Ovary (tissue), 9 donors: ENCODE results near the gene ROBO2. TPM values are rescaled to one million over a fixed set of nuclear protein-coding genes. Genes with fewer than 3 reads are reported as not detected.

Experiments
- DNase-seq, 5 donors: peaks; one replicate each; pipeline ENCODE4 v3.0.0-alpha.2; 2019 to 2020
- H3K27ac ChIP-seq, 2 donors: fragments of 200-600 bp; one replicate each; pipeline versions ENCODE4 v1.5.1 to v1.8.0; 2019 to 2022
- H3K27me3 ChIP-seq: fragments of 200-600 bp; one replicate; pipeline ENCODE4 v1.8.0; 2022
- H3K36me3 ChIP-seq: fragments of 200-600 bp; sonication (generic); one replicate; pipeline ENCODE4 v1.5.1; 2019
- H3K4me1 ChIP-seq: one replicate; pipeline ENCODE4 v1.8.1; 2013; ENCODE audit warnings: mild to moderate bottlenecking, moderate library complexity; ENCODE audit not compliant: insufficient read depth
- H3K4me3 ChIP-seq: fragments of 200-600 bp; sonication (generic); one replicate; pipeline ENCODE4 v1.5.1; 2017
- H3K9me3 ChIP-seq, 2 donors: fragments of 200-600 bp in 1 of 2; sonication (generic) in 1 of 2; one replicate each; pipeline versions ENCODE4 v1.5.1 to v1.8.1; 2013 to 2019; ENCODE audit warnings: mild to moderate bottlenecking in 1 of 2, moderate library complexity in 1 of 2
- CTCF ChIP-seq, 3 donors: fragments of 450-650 bp in 2 of 3; fragments of 200-600 bp in 1 of 3; IDR thresholded peaks; one replicate each; pipeline versions ENCODE4 v1.5.1 to v1.8.0; 2016 to 2022; ENCODE audit warnings: antibody characterized with exemption in 3 of 3, mild to moderate bottlenecking in 1 of 3
- EP300 ChIP-seq: sonication (generic); formaldehyde crosslinking; IDR thresholded peaks from one replicate; pipeline ENCODE4 v1.6.1; 2017; ENCODE audit warnings: antibody characterized with exemption
- POLR2A ChIP-seq: fragments of 450-650 bp; IDR thresholded peaks from one replicate; pipeline ENCODE4 v1.6.1; 2017; ENCODE audit warnings: antibody characterized with exemption, mild to moderate bottlenecking, moderate library complexity
- WGBS, 3 donors: extraction: QIAGEN DNeasy Blood & Tissue Kit in 1 of 3; methylation state at CpG; one replicate each; pipeline versions ENCODE4 v1.1.5 to v1.1.7; 2013 to 2017; 5-methylcytosine and 5-hydroxymethylcytosine counted together
- intact Hi-C, 4 donors: fragments of 100-400 bp; cut with DNase I; formaldehyde crosslinking; loops; one replicate each; pipeline versions ENCODE4 v1.11.0 to v1.15.1; 2022 to 2023
- polyA plus RNA-seq, 2 donors: library from polyadenylated mRNA; stranded (reverse); fragments of 200-250 nt in 1 of 2; fragments of 350-450 nt in 1 of 2; fragmentation: Illumina TruSeq in 1 of 2; extraction: RNeasy Lipid Tissue Mini Kit (QIAGEN cat#74804) in 1 of 2; gene quantifications; one replicate each; pipeline ENCODE4 v1.2.3, GENCODE V29; 2013 to 2014
- total RNA-seq, 7 donors: library from RNA; depleted of rRNA in 2 of 7; stranded (reverse); fragments of >200 nt in 2 of 7; fragmentation: NEBNext Ultra II Directional in 3 of 7; extraction: Animal tissue kit (Norgen Biotek cat#: 25700) in 3 of 7; gene quantifications; one replicate each; pipeline versions ENCODE4 v1.1.0 to v1.2.4, GENCODE V29; 2016 to 2023
- donor health status: DM: no; HTN: no; CAD: no; lungs with moderate emphysema.
- donor health status: DM: no; HTN: no; CAD: no.
- donor health status: Bipolar disorder and iron deficiency.
- donor health status: DM: yes; HTN: yes; CAD: no.
- donor health status: DM: no; HTN: no; CAD: no.
- donor health status: DM: yes; HTN: yes; CAD: no.

ROBO2 gene
- total and polyA plus RNA-seq, 9 donors, result 3.4 to 14.8 (median 5.6) TPM

GRCh38 chr3:77240072-77240650 lies 200.3 kb downstream of the ROBO2 start:
- DNase-seq, result no peak
- 87 to 95% (median 95%) methylated on average over 35 to 40 of the region's 40 CpGs for WGBS, 3 donors
- peaks cover 2% of the 10 kb centered on the region for H3K4me1 ChIP-seq
- no peak overlapping the region for H3K4me3 ChIP-seq
- no peaks in the 10 kb centered on the region for H3K27me3 ChIP-seq
- H3K9me3 ChIP-seq, result no peaks in the 10 kb centered on the region
- intact Hi-C loops, result no loop called here
- no peak overlapping the region for H3K27ac ChIP-seq
- no peaks in the 10 kb centered on the region for H3K36me3 ChIP-seq
- no peak for TF ChIP-seq CTCF (IDR thresholded peaks at IDR 0.05)
- TF ChIP-seq EP300, result no peak

GRCh38 chr3:77242371-77242770 lies 202.5 kb downstream of the ROBO2 start:
- 22 to 39% (median 34%) methylated on average over 2 of the region's 2 CpGs for WGBS, 3 donors
- DNase-seq, result no peak
- intact Hi-C loops, result no loop called here

GRCh38 chr3:77244981-77245380 lies 205.1 kb downstream of the ROBO2 start:
- H3K36me3 ChIP-seq, result no peaks in the 10 kb centered on the region
- WGBS, 3 donors, result 94 to 96% (median 96%) methylated on average over 3 of the region's 3 CpGs
- TF ChIP-seq EP300 (no peak), POLR2A (no peak), CTCF (IDR thresholded peaks at IDR 0.05) (no peak)
- H3K27ac ChIP-seq, result no peak overlapping the region
- H3K4me3 ChIP-seq, result no peak overlapping the region
- peaks cover 2% of the 10 kb centered on the region for H3K4me1 ChIP-seq
- H3K9me3 ChIP-seq, result no peaks in the 10 kb centered on the region
- no peak for DNase-seq
- intact Hi-C loops, result no loop called here
- no peaks in the 10 kb centered on the region for H3K27me3 ChIP-seq

More at GRCh38 chr3:77242371-77242770, 202.5 kb downstream of the ROBO2 start:
- H3K27me3 ChIP-seq, result no peaks in the 10 kb centered on the region
- no peak overlapping the region for H3K4me3 ChIP-seq
- TF ChIP-seq POLR2A (no peak), EP300 (no peak), CTCF (IDR thresholded peaks at IDR 0.05) (no peak)
- H3K4me1 ChIP-seq, result peaks cover 2% of the 10 kb centered on the region
- H3K27ac ChIP-seq, result no peak overlapping the region
- no peaks in the 10 kb centered on the region for H3K9me3 ChIP-seq
- H3K36me3 ChIP-seq, result no peaks in the 10 kb centered on the region

GRCh38 chr3:77247061-77247460 lies 207.2 kb downstream of the ROBO2 start:
- no peak overlapping the region for H3K4me3 ChIP-seq
- no peak for DNase-seq
- intact Hi-C loops, result no loop called here
- H3K4me1 ChIP-seq, result no peaks in the 10 kb centered on the region
- TF ChIP-seq POLR2A (no peak), CTCF (IDR thresholded peaks at IDR 0.05) (no peak), EP300 (no peak)
- H3K36me3 ChIP-seq, result no peaks in the 10 kb centered on the region
- 73 to 75% (median 73%) methylated on average over 6 of the region's 6 CpGs for WGBS, 3 donors
- no peaks in the 10 kb centered on the region for H3K27me3 ChIP-seq
- H3K27ac ChIP-seq, result no peak overlapping the region
- no peaks in the 10 kb centered on the region for H3K9me3 ChIP-seq
